DMS79 treated with DMSO at 0.1 percent for 48 hours (cell line): Measurements from ENCODE around the gene HAUS3.
A peak's percentile ranks its signal among the peaks of the same experiment; 100 is the strongest.
"Not testable (repeated sequence)": the region's sequence is repeated elsewhere in the genome, so short reads cannot be mapped to it uniquely, and the experiment has no call there.

Source experiments
- DNase-seq: peaks from one replicate; lab custom pipeline; 2025; lab: John Stamatoyannopoulos, UW

The HAUS3 gene

DNA sequence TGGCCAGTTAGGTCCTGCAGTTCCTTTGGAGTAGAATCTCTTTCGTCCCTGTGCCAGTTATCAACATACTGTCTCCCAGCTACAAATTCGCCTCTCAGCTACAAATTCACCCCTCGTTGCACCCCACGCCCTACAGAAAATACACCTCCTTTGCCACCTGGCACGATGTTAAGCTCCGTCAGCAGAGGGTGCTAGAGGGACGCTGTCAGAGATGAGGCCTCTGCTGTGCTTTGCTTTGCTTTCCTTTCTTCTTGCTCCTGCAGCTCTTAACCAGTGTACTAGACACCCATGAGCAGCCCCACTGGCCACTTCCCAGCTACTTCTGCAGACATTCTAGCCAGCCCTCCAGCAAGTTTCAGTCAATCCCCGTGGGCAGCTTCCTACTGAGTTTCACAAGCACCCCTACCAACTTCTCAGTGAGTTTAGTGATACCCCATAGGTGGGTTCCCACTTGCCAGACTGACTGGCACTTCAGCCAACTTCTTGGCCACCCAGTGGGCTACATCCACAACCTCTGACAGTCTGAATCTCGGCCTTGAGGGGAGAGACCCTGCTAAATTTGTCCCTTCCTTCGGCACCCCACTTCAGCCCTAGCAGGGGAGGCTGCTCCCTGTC is 21.8 kb downstream of the HAUS3 start:
- peak; percentile 44 for DNase-seq

DNA sequence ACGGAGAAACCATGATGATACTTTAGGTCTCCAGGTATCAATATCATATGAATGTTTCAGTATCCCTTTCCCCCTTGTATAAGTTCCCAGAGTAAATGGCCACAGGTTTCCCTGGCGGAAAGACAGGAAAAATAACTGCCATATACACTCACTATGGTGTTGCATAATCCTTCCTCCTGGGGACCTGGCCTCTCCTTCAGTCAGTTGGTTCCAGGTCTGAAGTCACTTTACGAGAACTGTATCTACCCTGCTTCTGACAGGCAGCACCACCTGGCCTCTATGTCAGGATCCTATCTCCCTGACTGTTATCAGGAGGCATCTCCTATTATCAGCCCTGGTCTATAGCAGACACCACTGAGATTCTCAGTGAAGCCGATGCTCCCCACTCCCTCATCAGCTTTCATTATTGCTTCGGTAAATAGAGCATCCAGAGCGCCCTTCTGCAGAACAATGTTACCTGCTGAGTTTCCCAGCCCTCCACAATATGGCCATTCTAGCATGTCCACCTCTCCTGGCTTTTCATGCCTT is 22.6 kb downstream of the HAUS3 start:
- no peak for DNase-seq

DNA sequence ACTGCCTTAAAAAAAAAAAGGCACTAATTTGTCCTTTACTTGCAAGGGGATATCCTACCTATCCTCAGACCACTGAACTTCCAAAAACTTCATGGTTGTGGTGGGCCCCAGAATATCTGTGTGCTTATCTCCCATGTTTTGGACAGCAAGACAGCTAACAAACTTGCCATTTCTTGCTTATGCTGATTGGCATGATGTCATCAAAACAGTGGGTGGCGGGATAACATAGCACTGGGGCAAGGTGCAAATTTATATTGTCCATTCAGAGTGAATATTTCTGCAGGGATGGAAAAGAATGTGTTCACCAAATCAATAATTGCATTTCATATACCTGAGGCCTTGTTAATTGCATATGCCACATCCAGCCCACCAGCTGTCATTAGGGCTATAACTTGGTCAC is 23.5 kb downstream of the HAUS3 start:
- DNase-seq: no peak

DNA sequence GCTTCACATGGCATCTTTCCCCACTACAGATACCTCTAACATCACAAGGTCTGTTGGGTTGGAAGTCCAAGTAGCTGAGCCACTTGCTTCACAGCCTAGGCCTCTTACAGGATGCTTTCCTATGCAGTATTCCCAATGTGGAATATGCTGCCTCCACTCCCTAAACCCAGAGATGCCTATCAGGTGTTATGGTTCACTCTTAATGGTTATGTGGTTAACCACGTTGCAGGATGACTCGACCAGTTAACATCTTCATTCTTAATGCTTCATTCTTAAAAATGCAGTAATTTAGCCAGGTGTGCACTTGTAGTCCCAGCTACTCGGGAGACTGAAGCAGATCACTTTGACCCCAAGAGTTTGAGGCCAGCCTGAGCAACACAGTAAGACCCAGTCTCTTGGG is 24.2 kb downstream of the HAUS3 start:
- DNase-seq: no peak

DNA sequence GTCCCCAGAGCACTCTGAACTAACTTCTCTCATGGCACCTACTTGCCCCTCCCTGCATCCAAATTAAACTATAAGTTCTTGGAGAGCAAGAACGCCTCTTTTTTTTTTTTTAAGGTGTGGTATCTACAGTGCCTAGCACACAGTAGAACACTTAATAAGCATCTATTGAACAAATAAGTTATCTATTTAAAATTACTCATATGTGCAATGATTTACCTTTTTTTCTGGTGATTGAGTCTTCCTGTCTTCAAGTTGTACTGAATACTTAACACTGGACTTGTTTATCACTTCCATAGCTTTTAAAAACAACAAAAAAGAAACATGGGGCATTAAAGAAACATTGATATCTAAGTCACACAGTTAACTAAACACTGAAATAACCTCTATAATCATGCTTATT is 29.1 kb downstream of the HAUS3 start:
- DNase-seq: no peak

DNA sequence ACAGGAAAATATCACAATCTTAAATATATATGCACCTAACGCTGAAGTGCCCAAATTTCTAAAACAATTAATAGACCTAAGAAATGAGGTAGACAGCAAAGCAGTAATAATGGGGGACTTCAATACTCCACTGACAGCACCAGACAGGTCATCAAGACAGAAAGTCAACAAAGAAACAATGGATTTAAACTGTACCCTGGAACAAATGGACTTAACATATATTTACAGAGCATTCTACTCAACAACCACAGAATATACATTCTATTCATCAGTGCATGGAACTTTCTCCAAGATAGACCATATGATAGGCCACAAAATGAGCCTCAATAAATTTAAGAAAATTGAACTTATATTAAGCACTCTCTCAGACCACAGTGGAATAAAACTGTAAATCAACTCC is 39.1 kb downstream of the HAUS3 start:
- not testable (repeated sequence) for DNase-seq

DNA sequence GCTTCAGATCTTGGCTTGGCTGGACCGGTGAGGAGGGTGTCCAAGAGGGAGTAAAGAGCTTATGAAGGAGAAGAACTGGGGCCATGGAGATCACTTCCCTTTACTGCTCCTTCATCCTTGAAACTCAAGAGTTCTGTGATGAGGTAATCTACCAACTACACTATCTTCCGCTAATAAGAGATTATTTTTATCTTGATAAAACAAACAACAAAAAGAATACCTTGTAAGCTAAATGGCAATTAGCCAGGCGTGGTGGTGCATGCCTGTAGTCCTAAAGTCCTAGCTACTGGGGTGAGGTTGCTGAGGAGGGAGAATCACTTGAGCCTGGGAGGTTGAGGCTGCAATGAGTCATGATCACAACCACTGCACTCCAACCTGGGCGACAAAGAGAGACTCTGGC is 47.4 kb downstream of the HAUS3 start:
- no peak for DNase-seq

DNA sequence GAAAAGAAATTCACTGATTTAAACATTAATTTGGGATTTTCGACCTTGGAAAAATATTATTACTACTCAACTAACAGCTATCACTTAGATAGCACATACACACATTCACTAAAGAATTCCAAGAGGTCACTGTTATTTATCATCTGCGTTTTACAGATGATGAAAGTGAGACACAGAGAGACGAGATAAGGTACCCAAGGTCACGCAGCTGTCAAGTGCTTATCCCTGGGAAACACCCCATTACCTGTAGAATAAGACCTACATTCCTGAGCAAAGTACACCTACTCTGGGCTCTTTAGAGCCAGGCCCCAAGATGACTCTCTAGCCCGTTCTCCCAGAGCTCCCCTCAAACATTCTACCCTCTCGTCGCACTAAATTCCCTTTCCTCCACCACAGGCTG is 48.6 kb downstream of the HAUS3 start:
- no peak for DNase-seq

DNA sequence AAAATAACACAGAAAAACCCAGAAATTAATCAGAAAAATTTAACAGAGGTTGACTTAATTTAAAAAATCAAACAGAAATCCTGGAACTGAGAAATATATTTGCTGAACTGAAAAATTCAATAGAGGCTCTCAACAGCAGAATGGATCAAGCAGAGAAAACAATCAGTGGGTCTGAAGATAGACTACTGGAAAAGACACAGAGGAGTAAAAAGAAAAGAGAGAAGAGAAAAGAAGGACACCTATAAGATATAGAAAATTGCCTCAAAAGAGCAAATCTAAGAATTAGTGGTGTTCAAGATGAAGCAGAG is 55.1 kb downstream of the HAUS3 start:
- no peak for DNase-seq

DNA sequence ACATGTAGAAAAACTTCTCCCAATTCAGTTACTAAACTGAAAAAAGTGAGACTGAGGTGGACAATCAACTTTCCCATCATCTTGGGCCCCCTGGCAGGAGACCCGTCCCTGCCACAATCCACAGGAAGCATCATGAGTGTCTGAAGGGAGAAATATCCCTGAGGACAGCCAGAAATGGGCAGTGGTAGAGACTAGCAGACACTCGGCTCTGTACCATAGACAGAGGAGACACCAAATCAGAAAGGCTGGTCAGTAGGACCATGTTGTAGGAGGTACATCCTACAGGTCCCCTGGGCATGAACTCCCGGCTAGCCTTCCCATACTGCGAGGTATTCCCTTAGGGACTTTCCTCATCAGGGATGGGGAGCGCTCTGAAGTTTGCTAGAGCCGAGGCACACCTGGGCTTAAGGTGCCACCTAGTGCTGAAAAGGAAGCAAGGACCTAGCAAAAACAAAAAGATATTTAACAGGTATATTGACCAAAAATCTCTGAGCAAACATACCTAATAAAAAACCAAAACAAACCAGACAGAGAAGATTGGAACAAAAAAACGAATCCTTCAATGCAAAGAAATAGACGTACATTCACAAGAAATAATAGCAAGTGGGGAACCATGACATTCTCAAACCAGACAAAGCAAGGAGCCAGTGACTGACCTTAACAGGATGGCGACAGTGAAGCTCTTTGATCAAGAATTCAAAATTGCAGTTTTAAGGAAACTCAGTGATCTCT is 55.6 kb downstream of the HAUS3 start:
- DNase-seq: no peak

DNA sequence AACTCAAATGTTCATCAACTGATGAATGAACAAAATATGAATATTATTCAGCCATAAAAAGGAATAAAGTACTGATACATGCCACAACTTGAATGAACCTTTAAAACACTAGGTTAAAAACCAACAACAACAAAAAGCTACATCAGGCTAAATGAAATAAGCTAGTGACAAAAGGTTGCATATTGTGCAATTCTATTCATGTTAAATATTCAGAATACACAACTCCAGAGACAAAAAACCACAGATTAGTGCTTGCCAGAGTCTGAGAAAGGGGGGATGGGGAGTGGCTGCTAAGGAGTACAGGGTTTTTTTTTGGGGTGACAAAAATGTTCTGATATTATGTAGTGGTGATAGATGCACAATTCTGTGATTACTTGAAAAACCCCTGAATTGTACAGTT is 58.5 kb downstream of the HAUS3 start:
- no peak for DNase-seq

DNA sequence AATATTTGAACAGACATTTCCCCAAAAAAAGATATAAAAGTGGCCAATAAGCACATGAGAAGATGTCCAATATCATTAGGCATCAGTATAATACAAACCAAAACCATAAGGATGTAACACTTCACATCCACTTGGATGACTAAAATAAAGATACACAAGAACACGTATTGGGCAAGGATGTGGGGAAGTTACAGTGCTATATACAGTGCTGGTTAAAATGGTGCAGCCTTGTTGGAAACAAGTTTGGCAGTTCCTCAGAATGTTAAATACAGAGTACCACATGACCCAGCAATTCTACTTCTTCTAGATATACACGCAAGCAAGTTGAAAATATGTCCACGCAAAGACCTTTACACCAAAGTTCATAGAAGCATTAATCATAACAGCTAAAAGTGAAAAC is 58.9 kb downstream of the HAUS3 start:
- no peak for DNase-seq

DNA sequence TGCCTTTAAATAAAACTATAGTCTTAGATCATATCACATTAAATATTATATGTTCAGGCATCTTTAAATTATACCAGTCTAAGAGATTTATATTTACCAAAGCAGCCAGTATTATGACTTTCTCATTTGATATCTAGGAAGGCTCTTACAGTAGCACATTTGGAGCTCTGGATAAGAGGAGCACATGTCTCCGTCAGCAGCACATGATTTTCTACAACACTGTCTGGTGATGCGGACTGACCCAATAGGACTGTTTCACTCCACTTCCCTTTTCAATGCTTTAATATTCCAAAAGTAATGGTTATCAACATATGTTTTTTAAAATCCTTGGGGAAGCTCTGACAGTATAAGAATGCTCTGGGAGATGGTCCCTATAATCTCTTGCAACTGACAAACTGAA is 61.5 kb downstream of the HAUS3 start:
- DNase-seq: no peak

DNA sequence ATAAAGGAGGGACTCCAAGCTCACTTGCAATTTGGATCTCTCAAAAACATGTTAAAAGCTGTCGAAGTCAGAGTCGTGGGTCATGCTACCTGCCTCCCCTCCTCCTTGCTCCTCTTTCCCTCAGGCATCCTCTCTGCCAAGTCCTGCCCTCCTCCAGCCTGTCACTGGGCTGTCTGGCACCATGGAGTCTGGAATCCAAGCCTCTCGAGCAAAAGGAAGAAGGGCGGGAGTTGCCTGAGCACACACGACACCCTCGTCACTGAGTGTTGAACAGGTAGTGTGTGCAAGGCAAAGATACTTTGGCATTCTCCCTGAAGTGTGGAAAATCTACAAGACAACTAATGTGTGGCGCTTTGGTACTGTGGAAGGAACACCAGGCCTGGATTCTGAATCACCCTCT is 62.2 kb downstream of the HAUS3 start:
- peak; percentile 33 for DNase-seq

DNA sequence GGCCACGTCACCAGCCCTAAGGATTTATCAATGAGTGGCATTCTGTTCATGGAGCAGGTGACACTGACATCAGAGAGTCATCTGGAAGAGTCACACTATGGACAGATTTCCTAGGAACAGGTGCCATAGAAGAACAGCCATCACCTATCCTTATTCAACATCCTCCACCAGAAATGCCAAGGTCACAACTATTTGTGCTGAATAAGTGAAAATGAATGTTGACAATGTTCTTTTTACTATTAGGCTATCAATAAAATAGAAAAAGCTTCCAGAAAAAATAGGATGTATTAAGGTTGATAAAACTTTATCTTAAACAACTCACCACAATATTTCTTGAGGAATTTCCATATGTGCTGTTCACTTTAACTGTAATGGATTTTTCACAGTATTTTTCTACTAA is 62.9 kb downstream of the HAUS3 start:
- DNase-seq: no peak
